Inflammatory macrophage (primary cell): Measurements from ENCODE around the gene NATD1.
A peak's percentile ranks its signal among the peaks of the same experiment; 100 is the strongest.

ENCODE experiments used
- DNase-seq, 2 donors: peaks; one replicate each; pipeline ENCODE4 v3.0.0-alpha.2; 2020 to 2022

NATD1 gene

DNA sequence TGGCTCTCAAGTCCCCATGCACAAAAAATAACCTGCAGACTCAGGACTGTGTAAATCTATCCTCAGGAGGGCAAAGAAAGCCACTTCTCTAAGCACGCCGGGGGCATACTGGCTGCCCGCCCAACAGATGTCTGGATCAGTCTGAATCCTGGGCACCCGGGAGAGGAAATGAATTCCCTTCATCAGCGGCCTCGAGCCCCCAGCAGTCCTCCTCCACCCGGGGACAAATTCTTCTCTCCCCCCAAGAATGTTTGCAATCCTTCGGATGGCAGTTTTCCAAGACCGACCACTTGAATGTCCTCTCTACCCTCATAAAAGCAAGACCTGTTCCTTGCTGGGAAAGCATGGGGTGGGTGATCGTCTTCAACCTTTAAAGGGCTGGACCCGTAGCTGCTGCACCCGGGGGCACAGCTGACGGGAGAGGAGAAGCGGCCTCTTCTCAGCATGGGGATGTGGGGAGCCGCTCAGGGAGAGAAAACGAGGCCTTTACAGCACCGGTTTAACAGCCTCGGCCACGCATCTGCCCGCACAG lies 21.9 kb upstream of the NATD1 start:
- no peak for DNase-seq

DNA sequence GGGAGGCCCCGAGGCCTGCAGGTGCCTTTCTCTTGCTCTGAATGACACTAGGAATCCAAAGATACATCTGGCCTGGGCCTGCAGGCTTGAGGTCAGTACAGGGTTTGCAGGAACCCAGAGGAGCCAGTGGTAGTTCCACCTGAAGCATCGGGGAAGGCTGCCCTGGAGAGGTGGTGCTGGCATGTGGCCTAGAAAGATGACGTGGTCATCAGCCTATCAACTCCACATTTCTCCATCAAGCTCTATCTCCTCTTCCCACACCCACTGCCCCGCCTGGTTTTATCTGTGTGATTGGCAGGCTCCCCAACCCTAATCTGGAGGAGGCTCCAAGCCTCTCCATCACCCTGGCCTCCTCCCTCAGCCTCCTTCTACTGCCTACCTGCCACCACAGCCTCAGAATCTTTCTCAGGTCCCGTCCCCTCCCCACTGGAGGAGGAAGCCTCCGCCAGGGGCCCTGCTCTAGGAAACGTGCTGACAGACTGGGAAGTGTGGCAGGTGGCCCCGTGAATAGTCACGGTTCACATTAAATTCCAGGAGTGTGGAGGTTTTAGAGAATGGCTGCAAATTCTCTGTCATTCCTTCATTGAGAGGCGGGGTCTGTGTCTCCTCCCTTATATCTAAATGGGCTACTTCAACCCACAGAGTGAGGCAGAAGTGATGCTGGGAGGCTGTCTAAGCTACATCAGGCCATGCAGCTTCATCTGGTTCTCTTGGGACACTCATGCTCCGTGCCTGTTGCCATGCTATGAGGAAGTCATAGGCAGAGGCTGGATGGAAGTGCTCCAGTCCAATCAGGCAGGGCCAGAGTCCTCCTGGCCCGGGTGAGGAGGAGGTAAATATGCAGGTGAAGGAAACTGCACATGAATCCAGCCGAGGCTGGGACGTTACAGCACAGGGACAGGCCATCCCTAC lies 19.9 kb upstream of the NATD1 start:
- DNase-seq, result peak in 1 of 2 donors; percentile 22

DNA sequence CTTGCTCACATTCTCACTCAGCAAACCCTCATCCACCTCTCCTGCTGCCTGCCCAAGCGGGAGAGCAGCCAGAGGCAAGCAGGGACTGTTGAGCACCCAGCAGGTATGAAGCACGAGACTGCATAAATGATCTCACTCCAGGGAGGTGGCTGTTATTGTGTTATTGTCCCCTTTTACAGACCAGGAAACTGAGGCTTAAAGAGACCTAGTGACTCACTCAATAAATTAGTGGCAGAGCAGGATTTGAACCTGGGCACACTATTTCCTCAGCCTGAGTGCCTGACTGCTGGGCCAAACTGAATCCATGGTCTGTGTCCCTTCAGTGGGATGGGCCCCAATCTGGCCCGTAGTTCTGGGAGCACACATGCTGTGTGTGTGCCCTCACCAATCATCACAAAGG lies 19.0 kb upstream of the NATD1 start:
- DNase-seq, result no peak

DNA sequence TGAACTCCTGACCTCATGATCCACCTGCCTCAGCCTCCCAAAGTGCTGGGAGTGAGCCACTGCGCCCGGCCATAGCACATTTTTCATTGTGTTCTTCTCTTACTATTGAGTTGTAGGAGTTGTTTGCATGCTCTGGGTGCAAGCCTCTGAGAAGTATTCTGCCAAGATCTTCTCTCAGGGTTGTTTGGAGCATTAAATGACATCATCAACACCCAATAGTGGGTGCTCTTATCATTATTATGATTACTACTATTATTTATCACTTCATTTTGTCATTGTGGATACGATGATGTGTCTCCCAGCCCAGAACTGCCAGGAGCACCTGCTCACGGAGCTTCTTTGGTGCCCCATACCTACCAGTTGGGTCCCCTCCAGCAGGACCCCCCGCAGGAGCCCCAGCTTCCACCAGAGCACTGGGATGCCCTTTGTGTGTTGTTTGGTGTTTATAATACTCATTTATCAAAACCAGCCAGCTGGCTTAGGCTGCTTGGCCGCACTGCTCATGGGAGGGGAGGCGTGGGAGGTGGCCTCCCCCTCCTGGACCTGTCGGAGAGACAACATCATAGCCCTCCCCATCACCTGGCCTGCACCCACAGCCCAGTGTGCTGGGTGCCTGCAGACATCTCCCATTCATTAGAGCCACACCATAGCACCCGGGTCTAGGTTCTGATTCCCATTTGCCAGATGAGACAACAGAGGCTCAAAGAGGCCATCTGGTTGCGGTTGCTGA lies 18.4 kb upstream of the NATD1 start:
- DNase-seq, result no peak

DNA sequence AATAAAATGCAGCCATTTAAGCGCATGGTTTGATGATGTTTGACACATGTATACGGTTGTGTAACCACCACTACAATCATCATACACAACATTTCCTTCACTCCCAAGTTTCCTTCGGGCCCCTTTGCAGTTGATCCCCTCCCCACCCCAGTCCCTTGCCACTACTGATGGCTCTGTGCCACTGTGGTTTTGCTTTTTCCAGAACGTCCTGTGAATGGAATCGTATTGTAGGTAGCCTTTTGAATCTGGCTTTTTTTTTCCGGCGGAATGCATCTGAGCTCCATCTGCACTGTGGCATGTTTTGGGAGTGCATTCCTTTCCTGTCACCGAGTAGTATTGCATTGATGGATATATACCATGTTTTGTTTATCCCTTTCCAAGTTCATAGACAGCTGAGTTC lies 16.2 kb upstream of the NATD1 start:
- DNase-seq, result no peak

DNA sequence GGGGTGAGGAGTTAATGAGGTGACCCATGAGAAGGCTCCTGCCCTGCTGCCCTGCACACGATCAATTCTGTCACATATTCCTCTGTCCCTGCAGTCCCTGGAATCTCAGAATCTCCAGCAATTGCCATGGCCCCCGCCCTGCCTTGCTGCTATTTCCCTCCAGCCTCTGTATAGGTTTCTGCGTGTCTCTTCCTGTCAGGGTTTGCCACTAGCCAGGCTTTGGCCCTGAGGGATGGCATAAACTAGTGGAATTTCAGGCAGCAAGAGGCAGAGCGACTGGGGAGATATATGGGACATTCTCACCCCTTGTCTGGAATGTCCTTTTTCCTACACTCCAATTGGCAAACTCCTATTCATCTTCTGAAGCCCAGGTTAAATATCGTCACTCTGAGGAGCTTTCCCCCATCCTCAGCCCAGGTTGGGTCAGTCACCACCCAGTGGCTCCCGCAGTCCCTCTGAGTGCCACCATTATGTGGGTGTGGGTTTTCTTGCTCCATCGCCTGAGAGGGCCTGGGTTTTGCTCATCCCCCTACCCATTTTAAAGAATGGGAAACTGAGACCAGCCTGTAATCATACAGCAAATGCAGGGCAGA lies 15.5 kb upstream of the NATD1 start:
- DNase-seq, result no peak

DNA sequence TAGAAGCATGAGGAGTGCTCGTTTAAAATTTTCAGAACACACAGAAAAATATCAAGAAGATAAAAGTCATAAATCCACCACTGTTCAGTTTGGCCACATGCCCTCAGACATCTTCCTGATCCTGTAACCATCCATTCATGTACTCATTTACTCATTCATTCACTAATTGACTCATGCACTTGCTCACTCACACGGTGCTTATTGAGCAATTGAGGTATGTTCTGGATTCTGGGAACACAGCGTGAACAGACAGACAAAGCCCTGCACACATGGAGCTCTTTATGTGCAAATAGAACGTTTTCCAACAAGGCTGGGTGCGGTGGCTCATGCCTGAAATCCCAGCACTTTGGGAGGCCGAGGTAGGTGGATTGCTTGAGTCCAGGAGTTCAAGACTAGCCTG lies 10.2 kb upstream of the NATD1 start:
- no peak for DNase-seq

DNA sequence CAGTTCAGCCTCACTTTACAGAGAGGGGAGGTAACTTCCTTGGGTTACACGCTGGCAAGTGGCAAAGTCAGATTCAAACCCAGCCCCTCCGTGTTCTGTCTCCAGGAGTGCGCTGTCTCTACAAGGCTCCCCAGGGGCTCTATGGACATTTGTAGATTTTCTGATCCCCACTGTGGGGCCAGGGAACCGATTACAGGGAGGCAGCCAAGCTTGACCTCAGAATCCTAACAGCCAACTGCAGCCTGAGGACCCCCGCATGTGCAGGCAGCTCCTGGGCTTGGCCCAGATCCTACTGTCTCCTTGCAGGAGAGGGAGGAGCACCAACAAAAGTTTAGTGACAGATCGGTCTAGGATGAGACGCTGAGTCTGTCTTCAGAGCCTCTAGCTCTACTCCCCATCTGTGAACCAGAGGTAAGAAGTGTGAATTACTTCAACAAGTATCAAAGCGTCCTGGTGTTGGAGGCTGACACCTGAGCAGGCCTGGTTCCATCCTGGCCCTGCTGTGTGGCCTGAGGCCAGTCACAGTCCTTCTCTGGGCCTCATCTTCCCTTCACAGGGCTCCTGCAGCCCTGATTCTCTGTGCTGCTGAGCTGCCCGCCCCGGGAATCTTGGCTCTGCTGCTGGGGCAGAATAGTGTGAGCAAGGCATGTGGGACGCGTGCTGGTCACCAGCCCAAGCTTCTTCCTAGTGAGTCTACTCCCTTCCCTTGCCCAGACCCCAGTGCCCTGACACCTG lies 9.2 kb upstream of the NATD1 start:
- no peak for DNase-seq

DNA sequence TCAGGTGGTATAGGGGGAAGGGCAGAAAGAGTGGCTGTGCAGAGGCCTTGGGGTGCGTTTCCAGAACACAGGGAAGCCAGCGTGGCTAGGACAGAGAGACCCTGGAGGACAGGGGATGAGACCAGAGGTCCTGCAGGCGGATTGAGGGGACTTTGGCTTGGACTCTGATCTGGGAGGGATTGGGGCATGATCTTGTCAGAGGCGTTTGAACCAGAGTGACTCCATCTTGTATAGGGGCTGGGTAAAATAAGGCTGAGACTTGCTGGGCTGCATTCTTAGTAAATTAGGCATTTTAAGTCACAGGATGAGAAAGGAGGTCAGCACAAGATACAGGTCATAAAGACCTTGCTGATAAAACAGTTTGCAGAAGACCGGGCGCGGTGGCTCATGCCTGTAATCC lies 5.4 kb upstream of the NATD1 start:
- DNase-seq, result no peak

DNA sequence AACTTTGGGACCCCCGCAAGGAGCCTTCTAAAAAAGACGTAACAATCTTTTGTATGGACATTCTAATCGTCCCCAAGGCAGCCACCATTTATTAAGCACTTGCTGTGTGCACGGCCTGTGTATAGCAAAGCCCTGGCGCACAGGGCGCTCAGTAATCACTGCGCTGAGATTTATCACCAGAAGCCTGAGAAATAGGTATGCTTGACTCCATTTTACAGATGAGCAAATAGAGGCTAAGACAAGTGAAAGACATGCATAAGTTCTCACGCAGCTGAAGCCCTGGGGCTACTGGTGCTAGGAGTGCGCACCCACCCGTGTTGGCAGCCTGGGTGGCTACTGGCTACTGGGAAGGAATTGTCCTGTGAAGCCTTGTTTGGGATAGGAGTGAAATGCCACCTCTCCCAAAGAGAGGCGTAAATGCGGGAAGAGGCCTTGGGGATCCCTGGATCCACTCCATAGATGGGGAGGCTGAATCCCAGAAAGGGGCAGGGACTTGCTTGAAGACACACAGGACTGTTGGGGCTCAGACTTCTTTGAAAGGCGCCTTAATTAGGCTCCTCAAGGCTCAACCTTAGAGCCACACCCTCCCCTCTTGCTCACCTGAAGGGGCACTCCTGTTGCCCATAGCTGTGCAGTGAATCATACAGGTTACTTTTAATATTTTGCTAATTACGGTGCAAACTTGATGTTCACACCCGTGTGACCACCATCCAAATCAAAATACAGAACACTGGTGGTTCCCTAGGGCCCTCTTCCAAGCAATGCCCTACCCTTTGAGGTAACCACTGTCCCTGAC lies 634 bp upstream of the NATD1 start:
- DNase-seq, result no peak

DNA sequence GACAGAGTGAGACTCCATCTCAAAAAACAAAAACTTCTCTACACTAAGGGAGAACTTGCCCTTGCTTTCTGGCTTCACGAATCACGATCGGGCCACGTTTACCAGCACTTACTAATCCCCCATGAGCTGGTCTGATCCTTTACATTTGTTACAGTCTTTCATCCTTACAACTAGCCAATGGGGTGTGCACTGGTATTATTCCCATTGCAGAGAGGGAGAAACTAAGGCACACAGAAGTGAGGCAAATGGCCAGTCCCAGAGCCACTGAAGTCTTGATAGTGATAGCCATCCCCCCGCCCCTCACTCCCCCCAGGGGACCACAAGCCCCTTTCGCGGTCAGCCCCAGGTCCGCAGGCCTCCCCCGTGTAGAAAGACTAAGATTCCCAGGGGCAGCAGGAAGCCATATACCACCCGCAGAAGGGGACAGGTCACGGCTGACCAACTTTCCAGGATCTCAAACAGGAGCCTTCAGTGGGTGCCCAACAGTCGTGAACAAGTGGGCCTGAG lies 868 bp downstream of the NATD1 start:
- DNase-seq, result no peak

DNA sequence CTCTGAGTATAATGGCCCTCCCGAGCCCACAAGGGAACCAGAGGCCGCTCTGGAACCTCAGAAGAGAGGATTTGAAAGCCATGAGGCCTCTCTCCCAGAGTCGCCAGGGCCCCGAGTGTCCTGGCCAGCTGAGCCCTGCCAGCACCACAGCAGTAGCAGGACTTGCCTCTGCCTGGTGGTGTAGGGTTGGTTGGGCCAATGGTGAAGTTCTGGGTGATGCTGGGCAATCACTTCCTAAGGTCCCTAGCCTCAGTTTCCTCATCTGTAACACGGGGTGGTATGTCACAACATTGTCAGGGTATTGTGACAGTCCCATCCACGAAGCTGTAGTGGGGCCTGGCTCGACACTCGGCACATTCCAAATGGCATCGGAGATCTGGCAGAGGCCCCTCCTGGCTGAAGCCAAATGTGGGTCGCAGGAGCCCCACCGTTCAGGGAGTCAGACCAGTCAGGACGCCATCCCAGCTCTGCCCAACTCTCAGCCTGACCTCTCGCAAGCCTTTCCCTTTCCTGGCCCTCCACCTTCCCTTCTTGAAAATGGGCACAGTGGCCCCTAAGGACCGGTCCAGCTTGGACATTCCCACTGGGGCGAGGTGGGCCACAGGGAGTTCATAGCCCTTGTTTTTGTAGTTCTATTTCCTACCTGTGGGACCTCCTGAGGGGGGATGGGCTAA lies 1.7 kb downstream of the NATD1 start:
- DNase-seq, result no peak

DNA sequence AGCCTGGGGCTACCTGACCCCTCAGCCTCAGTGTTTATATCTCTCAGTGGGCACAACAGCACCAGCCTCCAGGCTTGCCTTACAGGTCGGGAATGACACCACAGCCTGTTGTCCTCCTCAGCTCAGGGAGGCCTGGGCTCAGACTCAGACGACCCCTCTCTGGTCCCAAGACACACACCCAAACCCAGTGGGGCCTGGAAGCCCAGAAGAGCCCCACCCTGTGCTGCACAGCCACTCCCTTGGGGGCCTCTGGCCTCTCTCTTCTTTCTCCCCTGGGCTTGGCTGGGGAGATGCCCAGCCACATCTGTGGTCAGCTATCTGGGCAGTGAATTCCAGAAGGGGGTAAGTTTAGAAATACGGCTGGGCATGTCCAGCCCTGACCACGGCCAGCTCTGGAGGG lies 2.4 kb downstream of the NATD1 start:
- no peak for DNase-seq

DNA sequence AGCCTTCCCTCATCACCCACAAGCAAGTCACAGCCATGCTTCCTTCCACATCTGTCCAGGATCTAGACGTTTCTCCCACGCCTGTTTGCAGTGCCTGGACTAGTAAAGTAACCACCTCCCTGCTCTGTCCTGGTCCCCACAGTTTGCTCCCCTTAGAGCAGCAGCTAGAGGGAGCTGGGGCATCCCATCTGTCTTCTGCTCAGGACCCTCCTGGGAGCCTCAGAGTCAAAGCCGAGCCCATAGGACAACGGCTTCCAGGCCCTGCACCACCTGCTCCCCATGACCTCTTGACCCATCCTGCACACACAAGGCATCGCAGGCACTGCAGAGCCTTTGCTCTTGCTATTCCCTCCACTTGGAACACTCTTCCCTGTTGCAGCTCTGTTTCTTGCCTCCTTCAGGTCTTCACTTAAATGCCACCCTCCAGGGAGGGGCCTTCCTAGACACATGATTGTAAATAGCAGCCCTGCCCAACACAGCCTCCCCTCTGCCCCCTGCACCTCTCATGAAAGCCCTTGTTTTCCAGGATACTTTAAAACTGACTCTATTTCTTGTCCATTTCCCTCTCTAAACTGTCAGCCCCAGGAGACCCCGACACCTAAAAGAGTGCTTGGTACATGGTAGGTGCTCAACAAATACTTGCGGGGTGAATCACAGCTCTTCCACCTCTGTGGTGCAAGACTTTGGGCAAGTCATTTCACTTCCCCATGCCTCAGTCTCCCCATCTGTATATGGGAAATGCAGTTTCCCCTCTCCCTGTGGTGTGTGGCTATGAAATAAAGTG lies 3.1 kb downstream of the NATD1 start:
- DNase-seq, result peak in 1 of 2 donors; percentile 27

DNA sequence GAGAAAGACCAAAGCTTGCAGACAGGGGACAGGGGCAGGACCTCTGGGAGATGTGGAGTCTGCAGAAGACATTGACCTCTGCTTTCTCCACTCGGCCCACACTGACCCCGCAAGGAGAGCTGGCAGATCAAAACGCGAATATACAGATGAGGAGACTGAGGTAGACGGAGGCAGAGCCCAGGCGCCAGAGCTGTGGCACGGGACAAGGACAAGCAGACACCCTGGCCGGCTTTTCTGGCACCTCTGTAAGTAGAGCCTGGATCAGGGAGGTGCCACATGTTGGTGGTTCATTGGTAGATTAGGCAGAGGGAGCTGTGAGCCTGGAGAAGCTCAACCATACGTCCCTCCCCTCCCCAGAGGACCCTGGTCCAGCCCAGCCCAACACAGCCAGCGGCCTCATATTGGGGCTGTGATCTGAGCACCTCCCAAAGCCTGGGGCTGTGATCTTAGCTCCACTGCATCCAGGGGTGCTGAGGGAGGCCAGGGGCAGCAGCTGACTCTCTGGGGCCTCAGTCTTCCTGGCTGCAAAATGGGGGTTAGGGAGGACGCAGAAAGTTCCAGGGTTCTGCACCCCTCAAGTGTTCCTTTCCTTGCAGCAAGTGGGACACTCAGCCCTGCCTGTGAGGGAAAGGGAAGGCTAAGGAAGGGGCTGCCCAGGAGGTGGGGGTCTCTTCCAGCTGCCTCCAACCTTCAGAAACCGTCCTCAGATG lies 4.0 kb downstream of the NATD1 start:
- no peak for DNase-seq

DNA sequence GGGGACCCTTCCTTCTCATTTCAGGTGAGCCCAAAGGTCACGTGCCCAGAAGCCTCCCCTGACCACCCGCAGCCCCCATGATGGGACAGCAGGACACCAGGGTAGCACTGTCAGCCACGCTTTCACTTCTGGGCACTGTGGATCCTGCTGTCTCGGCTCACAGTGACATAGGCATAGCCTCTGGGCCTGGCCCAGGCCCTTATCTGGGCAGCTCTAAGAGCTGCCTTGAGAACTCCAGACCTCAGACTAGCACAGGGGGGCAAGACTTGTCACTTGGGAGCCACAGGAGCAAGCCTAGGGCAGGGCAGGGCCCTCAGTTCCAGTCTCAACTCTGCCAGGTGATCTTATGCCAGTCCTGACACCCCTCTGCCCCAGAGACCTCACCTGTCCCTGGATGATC lies 4.7 kb downstream of the NATD1 start:
- no peak for DNase-seq

DNA sequence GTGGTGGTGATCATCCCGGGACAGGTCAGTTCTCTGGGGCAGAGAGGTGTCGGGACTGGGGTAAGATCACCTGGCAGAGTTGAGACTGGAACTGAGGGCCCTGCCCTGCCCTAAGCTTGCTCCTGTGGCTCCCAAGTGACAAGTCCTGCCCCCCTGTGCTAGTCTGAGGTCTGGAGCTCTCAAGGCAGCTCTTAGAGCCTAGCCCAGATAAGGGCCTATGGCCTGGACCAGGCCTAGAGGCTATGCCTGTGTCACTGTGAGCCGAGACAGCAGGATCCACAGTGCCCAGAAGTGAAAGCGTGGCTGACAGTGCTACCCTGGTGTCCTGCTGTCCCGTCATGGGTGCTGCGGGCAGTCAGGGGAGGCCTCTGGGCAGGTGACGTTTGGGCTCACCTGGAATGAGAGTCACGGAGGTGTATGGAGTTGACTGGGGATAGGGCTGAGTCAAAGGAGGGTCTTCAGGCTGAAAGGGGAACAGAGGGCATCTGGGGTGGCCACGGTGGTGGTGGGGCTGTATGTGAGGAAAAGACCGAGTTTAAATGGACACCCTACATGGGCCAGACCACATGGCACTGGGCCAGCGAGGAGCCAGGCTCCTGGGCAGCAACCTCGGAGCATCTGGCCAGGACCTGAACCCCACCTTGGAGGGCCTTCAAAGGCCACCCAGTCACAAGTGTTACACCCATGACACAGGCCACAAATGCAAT lies 5.5 kb downstream of the NATD1 start:
- no peak for DNase-seq

DNA sequence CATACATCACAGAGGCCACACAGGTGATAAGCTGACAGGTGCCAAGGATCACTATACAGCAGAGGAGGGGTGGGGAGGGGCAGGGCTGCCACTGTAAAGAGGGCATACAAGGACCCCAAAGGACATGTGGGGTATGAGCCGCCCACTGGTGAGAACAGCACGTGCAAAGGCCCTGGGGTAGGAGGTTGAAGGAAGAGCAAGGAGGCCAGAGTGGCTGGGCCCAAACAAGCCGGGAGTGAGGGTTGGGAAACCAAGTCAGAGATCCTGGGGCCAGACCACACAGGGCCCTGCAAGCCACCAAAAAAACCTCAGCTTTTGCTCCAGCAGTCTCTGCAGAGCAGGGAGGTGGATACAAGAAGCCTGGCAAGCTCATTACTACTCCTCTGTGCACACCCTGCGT lies 6.5 kb downstream of the NATD1 start:
- DNase-seq, result no peak

DNA sequence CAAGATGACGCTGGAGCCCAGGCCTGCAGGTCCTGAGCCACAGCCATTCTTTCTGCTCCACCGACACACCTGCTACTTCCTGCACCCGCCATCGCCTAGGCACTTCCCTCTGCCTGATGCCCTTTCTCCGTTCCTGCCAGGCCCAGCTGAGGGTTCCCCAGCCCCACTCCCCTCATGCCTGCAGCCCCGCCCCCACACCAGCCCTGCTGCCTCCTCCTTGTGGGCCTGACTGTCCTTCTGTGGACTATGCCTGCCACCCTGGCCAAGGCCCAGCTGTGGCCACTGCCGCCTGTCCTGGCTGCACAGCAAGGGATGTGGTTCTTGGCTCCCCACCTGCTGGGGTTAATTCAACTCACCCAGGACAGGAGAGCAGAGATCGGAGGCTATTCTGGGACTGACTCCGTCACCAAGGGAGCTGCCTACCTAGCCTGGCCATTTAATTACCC lies 7.5 kb downstream of the NATD1 start:
- no peak for DNase-seq
